ENCODE results near the gene PCBP3.
A peak's percentile ranks its signal among the peaks of the same experiment; 100 is the strongest.
"Not testable (repeated sequence)": the region's sequence is repeated elsewhere in the genome, so short reads cannot be mapped to it uniquely, and the experiment has no call there.

Gene PCBP3

GRCh38 chr21:45720204-45720603, 76.7 kb downstream of the PCBP3 start:
- not testable (repeated sequence) for DNase-seq; H3K27ac Mint-ChIP-seq; ATAC-seq (replicated peaks); H3K9me3 Mint-ChIP-seq; H3K4me1 Mint-ChIP-seq (ENCODE audit: low read depth in 2 of 2); H3K4me3 Mint-ChIP-seq; H3K36me3 Mint-ChIP-seq (ENCODE audit: insufficient read depth)
- H3K27me3 Mint-ChIP-seq = peaks cover 42 to 62% of the 10 kb centered on the region in 2 donors

- DNase-seq (no peak), ATAC-seq (replicated peaks) (no peak)
- Mint-ChIP-seq H3K9me3 (no peaks in the 10 kb centered on the region), H3K4me1 (ENCODE audit: low read depth in 2 of 2) (peaks cover 2 to 3% of the 10 kb centered on the region in 2 donors), H3K36me3 (ENCODE audit: insufficient read depth) (no peaks in the 10 kb centered on the region), H3K27ac (no peak overlapping the region), H3K27me3 (peaks cover 28 to 60% of the 10 kb centered on the region in 2 donors), H3K4me3 (no peak overlapping the region)
Measured at GRCh38 chr21:45721671-45722070, 78.1 kb downstream of the PCBP3 start.

- Mint-ChIP-seq H3K27ac (no peak overlapping the region), H3K9me3 (no peaks in the 10 kb centered on the region), H3K36me3 (ENCODE audit: insufficient read depth) (no peaks in the 10 kb centered on the region), H3K27me3 (peaks cover 26 to 60% of the 10 kb centered on the region in 2 donors), H3K4me3 (no peak overlapping the region), H3K4me1 (ENCODE audit: low read depth in 2 of 2) (peaks cover 1 to 3% of the 10 kb centered on the region in 2 donors)
- DNase-seq = no peak
- ATAC-seq (replicated peaks) = no peak
Measured at GRCh38 chr21:45723049-45723958, 79.8 kb downstream of the PCBP3 start.

- H3K27me3 Mint-ChIP-seq = peaks cover 21 to 49% of the 10 kb centered on the region in 2 donors
- H3K9me3 Mint-ChIP-seq = no peaks in the 10 kb centered on the region
- H3K36me3 Mint-ChIP-seq (ENCODE audit: insufficient read depth) = no peaks in the 10 kb centered on the region
- ATAC-seq (replicated peaks) (no peak), DNase-seq (no peak)
- no peak overlapping the region for H3K4me3 Mint-ChIP-seq
- H3K4me1 Mint-ChIP-seq (ENCODE audit: low read depth in 2 of 2) = peaks cover 0 to 3% of the 10 kb centered on the region in 2 donors
- no peak overlapping the region for H3K27ac Mint-ChIP-seq
Measured at GRCh38 chr21:45724345-45724961, 80.9 kb downstream of the PCBP3 start.

- Mint-ChIP-seq H3K27ac (peak overlapping the region in 1 of 2 donors; percentile 15), H3K36me3 (ENCODE audit: insufficient read depth) (no peaks in the 10 kb centered on the region), H3K9me3 (no peaks in the 10 kb centered on the region), H3K4me1 (ENCODE audit: low read depth in 2 of 2) (peaks cover 0 to 3% of the 10 kb centered on the region in 2 donors), H3K4me3 (no peak overlapping the region), H3K27me3 (peaks cover 18 to 44% of the 10 kb centered on the region in 2 donors)
- ATAC-seq (replicated peaks) (no peak), DNase-seq (no peak)
Measured at GRCh38 chr21:45724994-45725843, 81.7 kb downstream of the PCBP3 start.

GRCh38 chr21:45725844-45726200, 82.3 kb downstream of the PCBP3 start:
- DNase-seq = no peak
- H3K4me3 Mint-ChIP-seq = no peak overlapping the region
- H3K36me3 Mint-ChIP-seq (ENCODE audit: insufficient read depth) = peaks cover 2% of the 10 kb centered on the region
- ATAC-seq (replicated peaks) = no peak
- H3K27ac Mint-ChIP-seq = peak overlapping the region in 1 of 2 donors; percentile 15
- peaks cover 0 to 3% of the 10 kb centered on the region in 2 donors for H3K4me1 Mint-ChIP-seq (ENCODE audit: low read depth in 2 of 2)
- no peaks in the 10 kb centered on the region for H3K9me3 Mint-ChIP-seq
- peaks cover 18 to 44% of the 10 kb centered on the region in 2 donors for H3K27me3 Mint-ChIP-seq

GRCh38 chr21:45726438-45726837, 82.9 kb downstream of the PCBP3 start:
- H3K4me1 Mint-ChIP-seq (ENCODE audit: low read depth in 2 of 2) = peaks cover 0 to 3% of the 10 kb centered on the region in 2 donors
- no peaks in the 10 kb centered on the region for H3K9me3 Mint-ChIP-seq
- ATAC-seq (replicated peaks) (no peak), DNase-seq (no peak)
- peaks cover 3% of the 10 kb centered on the region for H3K36me3 Mint-ChIP-seq (ENCODE audit: insufficient read depth)
- H3K27me3 Mint-ChIP-seq = peaks cover 23 to 48% of the 10 kb centered on the region in 2 donors
- no peak overlapping the region for H3K4me3 Mint-ChIP-seq
- H3K27ac Mint-ChIP-seq = no peak overlapping the region

GRCh38 chr21:45727390-45727789, 83.9 kb downstream of the PCBP3 start:
- H3K36me3 Mint-ChIP-seq (ENCODE audit: insufficient read depth) = peaks cover 3% of the 10 kb centered on the region
- peaks cover 0 to 3% of the 10 kb centered on the region in 2 donors for H3K4me1 Mint-ChIP-seq (ENCODE audit: low read depth in 2 of 2)
- ATAC-seq (replicated peaks) = no peak
- peaks cover 22 to 45% of the 10 kb centered on the region in 2 donors for H3K27me3 Mint-ChIP-seq
- H3K9me3 Mint-ChIP-seq = no peaks in the 10 kb centered on the region
- no peak overlapping the region for H3K4me3 Mint-ChIP-seq
- no peak overlapping the region for H3K27ac Mint-ChIP-seq
- DNase-seq = no peak

- H3K36me3 Mint-ChIP-seq (ENCODE audit: insufficient read depth) = peaks cover 3% of the 10 kb centered on the region
- no peaks in the 10 kb centered on the region for H3K9me3 Mint-ChIP-seq
- H3K27me3 Mint-ChIP-seq = peaks cover 42 to 46% of the 10 kb centered on the region in 2 donors
Measured at GRCh38 chr21:45735259-45736000, 91.9 kb downstream of the PCBP3 start.

GRCh38 chr21:45736042-45736689, 92.6 kb downstream of the PCBP3 start:
- H3K36me3 Mint-ChIP-seq (ENCODE audit: insufficient read depth) = no peaks in the 10 kb centered on the region
- no peak overlapping the region for H3K27ac Mint-ChIP-seq
- H3K4me1 Mint-ChIP-seq (ENCODE audit: low read depth in 2 of 2) = peaks cover 0 to 4% of the 10 kb centered on the region in 2 donors
- ATAC-seq (replicated peaks) (no peak), DNase-seq (no peak)
- H3K4me3 Mint-ChIP-seq = no peak overlapping the region
- no peaks in the 10 kb centered on the region for H3K9me3 Mint-ChIP-seq
- peaks cover 39 to 42% of the 10 kb centered on the region in 2 donors for H3K27me3 Mint-ChIP-seq

More at GRCh38 chr21:45735259-45736000, 91.9 kb downstream of the PCBP3 start:
- DNase-seq (no peak), ATAC-seq (replicated peaks) (no peak)
- Mint-ChIP-seq H3K27ac (no peak overlapping the region), H3K4me1 (ENCODE audit: low read depth in 2 of 2) (peaks cover 0 to 4% of the 10 kb centered on the region in 2 donors), H3K4me3 (no peak overlapping the region)

GRCh38 chr21:45736690-45737484, 93.4 kb downstream of the PCBP3 start:
- Mint-ChIP-seq H3K27me3 (peaks cover 32 to 37% of the 10 kb centered on the region in 2 donors), H3K36me3 (ENCODE audit: insufficient read depth) (no peaks in the 10 kb centered on the region), H3K4me1 (ENCODE audit: low read depth in 2 of 2) (peaks cover 0 to 4% of the 10 kb centered on the region in 2 donors), H3K9me3 (no peaks in the 10 kb centered on the region), H3K4me3 (no peak overlapping the region), H3K27ac (no peak overlapping the region)
- ATAC-seq (replicated peaks) = no peak
- no peak for DNase-seq

Data from effector memory CD8-positive, alpha-beta T cell (primary cell).